Esophagus mucosa (tissue), 1 donor: ENCODE data around the gene TMC3. TPM values are rescaled to one million over a fixed set of nuclear protein-coding genes. Genes with fewer than 3 reads are reported as not detected.

ENCODE experiments used
- total RNA-seq: library from RNA; stranded (reverse); gene quantifications from one replicate; pipeline ENCODE4 v1.2.4, GENCODE V29; 2023
- donor health status: DM: yes; HTN: yes; CAD: no.

The TMC3 gene
- total RNA-seq, 1 donor from 2014 or later = not detected

Other genes with a start within 250 kb of the TMC3 start
- 0.36 TPM for gene CFAP161, start 239.9 kb downstream of the TMC3 start, total RNA-seq
- 2.7 TPM for gene IL16, start 177.3 kb downstream of the TMC3 start, total RNA-seq
- gene STARD5, start 50.1 kb downstream of the TMC3 start, total RNA-seq = 17.1 TPM